ENCODE measurements around the gene MAP3K6.

Gene MAP3K6

DNA sequence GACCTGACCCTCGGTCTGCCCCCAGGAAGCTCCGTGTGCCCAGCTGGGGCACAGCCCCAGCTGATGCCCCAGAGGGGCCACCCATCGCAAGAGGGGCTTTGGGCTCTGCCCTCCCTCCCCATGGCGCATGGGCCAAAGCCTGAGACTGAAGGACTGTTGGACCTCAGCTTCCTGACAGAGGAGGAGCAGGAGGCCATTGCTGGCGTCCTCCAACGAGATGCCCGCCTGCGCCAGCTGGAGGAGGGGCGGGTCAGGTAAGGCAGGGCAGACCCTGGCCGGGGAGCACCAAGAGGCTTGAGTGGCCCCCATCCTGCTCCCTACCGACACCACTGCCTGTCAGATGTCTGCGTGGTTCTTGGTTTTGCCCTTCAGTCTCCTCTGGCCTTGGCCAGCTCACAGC is 21.5 kb downstream of the MAP3K6 start:
- no peak for DNase-seq (ENCODE audit: low spot score)
- in situ Hi-C loops (cut with MboI; ENCODE audit: low sequenced_read_pairs, unreplicated experiment), result no loop called here
- TF ChIP-seq, protein P1, sequence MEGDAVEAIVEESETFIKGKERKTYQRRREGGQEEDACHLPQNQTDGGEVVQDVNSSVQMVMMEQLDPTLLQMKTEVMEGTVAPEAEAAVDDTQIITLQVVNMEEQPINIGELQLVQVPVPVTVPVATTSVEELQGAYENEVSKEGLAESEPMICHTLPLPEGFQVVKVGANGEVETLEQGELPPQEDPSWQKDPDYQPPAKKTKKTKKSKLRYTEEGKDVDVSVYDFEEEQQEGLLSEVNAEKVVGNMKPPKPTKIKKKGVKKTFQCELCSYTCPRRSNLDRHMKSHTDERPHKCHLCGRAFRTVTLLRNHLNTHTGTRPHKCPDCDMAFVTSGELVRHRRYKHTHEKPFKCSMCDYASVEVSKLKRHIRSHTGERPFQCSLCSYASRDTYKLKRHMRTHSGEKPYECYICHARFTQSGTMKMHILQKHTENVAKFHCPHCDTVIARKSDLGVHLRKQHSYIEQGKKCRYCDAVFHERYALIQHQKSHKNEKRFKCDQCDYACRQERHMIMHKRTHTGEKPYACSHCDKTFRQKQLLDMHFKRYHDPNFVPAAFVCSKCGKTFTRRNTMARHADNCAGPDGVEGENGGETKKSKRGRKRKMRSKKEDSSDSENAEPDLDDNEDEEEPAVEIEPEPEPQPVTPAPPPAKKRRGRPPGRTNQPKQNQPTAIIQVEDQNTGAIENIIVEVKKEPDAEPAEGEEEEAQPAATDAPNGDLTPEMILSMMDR (IDR thresholded peaks at IDR 0.05; ENCODE audit: borderline replicate concordance, control extremely low read depth, extremely low read depth, insufficient read depth, missing control alignments), result no peak

DNA sequence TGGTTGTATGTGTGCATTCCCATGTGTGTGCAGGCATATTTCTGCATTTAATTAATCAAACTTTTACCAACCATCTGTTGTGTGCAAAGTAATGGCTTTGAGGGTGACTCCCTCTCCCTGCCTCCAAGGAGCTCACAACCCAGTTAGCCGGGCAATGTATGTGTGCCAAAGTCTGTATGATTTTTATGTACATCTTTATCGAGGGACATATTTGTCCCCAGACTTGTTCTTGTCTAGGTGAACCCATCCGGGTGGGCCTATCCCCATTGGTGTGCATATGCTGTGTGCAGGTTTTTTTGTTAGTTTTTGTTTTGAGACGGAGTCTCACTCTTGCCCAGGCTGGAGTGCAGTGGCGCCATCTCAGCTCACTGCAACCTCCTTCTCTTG is 23.1 kb downstream of the MAP3K6 start:
- TF ChIP-seq, protein P1 (IDR thresholded peaks at IDR 0.05; ENCODE audit: borderline replicate concordance, control extremely low read depth, extremely low read depth, insufficient read depth, missing control alignments), result no peak
- in situ Hi-C loops (cut with MboI; ENCODE audit: low sequenced_read_pairs, unreplicated experiment), result no loop called here
- DNase-seq (ENCODE audit: low spot score), result no peak

DNA sequence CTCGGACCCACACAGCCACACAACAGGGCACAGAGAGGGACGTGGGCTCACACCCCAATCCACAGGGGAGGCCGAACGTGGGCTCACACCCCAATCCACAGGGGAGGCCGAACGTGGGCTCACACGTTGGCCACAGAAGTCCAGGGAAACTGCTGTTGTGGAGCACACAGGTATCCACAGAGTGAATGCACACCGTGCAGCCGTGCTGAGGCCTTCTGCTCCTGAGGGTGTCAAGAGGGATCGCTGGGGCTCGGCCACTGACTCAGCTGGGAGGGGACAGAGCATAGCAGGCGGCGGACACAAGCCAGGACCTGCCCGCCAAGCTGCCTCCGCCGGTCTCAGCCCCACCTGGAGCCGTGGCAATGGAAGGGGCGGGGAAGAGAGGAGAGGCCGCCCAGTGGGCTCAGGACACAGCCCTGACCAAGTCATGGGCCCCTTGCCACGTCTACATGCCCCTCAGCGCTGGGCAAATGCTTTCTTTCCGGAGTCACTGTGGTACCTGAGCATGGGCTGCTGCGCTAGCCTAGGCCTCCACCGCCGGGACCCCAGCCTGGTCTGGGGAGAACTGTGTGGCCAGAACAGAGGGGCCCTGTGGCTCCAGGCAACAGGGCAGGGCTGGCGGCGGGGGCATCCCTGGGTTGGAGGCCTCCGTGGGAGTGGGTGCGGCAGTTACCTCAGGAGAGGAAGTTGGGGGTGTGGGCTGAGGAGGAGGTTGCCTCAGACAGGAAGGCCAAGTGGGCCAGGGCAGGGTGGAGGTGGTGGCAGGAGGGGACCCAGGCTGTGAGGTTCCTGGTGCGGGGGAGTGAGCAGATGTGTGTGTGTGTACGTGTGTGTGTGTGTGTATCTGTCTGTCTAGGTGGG is 23.8 kb downstream of the MAP3K6 start:
- in situ Hi-C loops (cut with MboI; ENCODE audit: low sequenced_read_pairs, unreplicated experiment), result no loop called here
- DNase-seq (ENCODE audit: low spot score), result peak; percentile 69
- TF ChIP-seq, protein P1 (IDR thresholded peaks at IDR 0.05; ENCODE audit: borderline replicate concordance, control extremely low read depth, extremely low read depth, insufficient read depth, missing control alignments), result no peak

DNA sequence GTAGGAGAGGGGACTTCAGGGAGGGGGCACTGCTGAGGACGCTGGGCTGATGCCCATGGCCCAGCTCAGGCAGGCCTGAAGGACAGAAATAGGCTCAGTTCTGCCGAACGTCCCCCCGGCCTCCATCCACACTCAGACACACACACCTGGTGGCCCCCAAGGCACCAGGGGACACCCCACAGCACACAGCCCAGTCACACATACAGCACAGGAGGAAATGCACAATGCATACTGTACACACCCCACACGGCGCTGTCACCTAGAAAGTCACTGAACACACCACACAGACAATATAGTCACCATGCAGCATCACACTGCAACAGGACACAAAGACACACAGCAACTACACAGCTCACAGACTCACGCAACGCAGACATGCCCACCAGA is 24.4 kb downstream of the MAP3K6 start:
- TF ChIP-seq, protein P1 (IDR thresholded peaks at IDR 0.05; ENCODE audit: borderline replicate concordance, control extremely low read depth, extremely low read depth, insufficient read depth, missing control alignments), result no peak
- peak; percentile 65 for DNase-seq (ENCODE audit: low spot score)

DNA sequence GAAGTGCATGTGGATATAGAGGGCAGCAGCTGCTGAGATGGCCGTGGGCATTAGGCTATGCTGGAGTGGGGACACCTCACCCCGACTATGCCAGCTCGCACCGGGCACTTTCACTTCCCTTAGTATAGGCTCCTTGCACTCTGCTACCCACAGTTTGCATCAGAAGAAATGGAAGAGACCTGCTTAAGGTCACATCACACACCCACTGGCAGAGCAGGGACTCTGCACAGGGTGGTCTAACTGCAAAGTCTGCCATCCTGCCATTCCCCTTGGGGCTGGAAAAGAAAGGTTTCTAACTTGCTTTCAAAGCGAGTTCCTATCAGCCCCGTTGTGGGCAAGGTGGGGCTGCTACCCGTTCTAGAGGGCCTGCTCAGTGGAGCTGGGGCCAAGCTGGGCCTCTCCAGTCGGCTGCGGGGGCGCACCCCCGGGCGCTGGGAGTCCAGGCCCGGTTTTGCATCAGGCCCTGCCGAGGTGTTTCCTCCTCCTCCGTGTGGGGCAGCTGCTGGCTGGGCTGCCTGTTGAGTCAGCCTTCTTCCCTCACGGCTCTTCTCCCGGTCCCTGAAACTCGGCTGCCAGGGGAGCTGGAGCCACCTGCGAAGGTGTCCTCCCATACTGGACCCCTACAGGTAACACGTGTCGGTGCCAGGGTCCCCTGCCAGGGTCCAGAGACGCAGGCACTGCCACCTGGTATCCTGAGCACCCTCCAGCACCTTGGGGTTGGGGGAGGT is 25.1 kb downstream of the MAP3K6 start, which contains the start of gene SYTL1:
Gene SYTL1, plus strand, starts transcription at position 498 of the 728 bp plus-strand sequence. CDS start 3,313 bp downstream, outside the sequence.
- DNase-seq (ENCODE audit: low spot score), result peak; percentile 86

More for the DNA sequence above, 24.4 kb downstream of the MAP3K6 start:
- in situ Hi-C loops (cut with MboI; ENCODE audit: low sequenced_read_pairs, unreplicated experiment), result no loop called here

DNA sequence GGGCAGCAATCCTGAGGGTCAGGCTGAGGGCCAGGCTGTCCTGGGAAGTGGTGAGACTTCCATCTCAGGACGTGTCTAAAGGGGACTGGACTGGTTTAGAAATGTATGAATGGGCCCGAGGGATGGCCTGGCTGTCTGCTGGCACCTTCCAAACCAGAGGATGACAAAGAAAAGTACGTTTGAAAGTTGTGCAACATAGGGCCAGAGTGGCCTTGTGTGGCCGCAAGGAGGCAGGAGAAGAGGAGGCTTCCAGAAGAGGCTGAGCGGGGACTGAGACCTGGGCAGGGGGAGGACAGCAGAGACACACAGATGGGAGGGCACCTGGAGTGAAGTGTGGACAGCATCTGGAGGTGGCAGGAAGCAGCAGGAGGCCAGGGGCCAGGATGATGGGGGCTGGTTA is 27.5 kb downstream of the MAP3K6 start:
- in situ Hi-C loops (cut with MboI; ENCODE audit: low sequenced_read_pairs, unreplicated experiment), result no loop called here
- DNase-seq (ENCODE audit: low spot score), result no peak
- TF ChIP-seq, protein P1 (IDR thresholded peaks at IDR 0.05; ENCODE audit: borderline replicate concordance, control extremely low read depth, extremely low read depth, insufficient read depth, missing control alignments), result no peak

More for the DNA sequence above, 25.1 kb downstream of the MAP3K6 start, which contains the start of gene SYTL1:
- in situ Hi-C loops (cut with MboI; ENCODE audit: low sequenced_read_pairs, unreplicated experiment), result no loop called here
- TF ChIP-seq, protein P1 (IDR thresholded peaks at IDR 0.05; ENCODE audit: borderline replicate concordance, control extremely low read depth, extremely low read depth, insufficient read depth, missing control alignments), result no peak

Measured in GM13976 (cell line).